Tibial artery (tissue), 4 donors: ENCODE results near the gene DEAF1.
A peak's percentile ranks its signal among the peaks of the same experiment; 100 is the strongest.

Experiments
- DNase-seq, 2 donors: peaks; one replicate each; pipeline ENCODE4 v3.0.0-alpha.2; 2019
- H3K27ac ChIP-seq, 2 donors: fragments of 200-600 bp; sonication (generic) in 1 of 2; 1 replicate in 1 of 2; 2 replicates in 1 of 2; pipeline ENCODE4 v1.5.1; 2018 to 2019; ENCODE audit warnings: mild to moderate bottlenecking in 1 of 2
- H3K27me3 ChIP-seq, 2 donors: fragments of 200-600 bp; sonication (generic) in 1 of 2; one replicate each; pipeline versions ENCODE4 v1.5.1 to v1.6.0; 2016 to 2019
- H3K36me3 ChIP-seq, 3 donors: fragments of 200-600 bp; sonication (generic) in 2 of 3; one replicate each; pipeline ENCODE4 v1.5.1; 2016 to 2019; ENCODE audit warnings: mild to moderate bottlenecking in 2 of 3
- H3K4me1 ChIP-seq, 4 donors: fragments of 200-600 bp; sonication (generic) in 2 of 4; 1 replicate in 3 of 4; 2 replicates in 1 of 4; pipeline ENCODE4 v1.5.1; 2016 to 2019
- H3K4me3 ChIP-seq, 2 donors: fragments of 200-600 bp; sonication (generic) in 1 of 2; 1 replicate in 1 of 2; 2 replicates in 1 of 2; pipeline ENCODE4 v1.5.1; 2018 to 2019; ENCODE audit warnings: mild to moderate bottlenecking in 2 of 2
- H3K9me3 ChIP-seq, 3 donors: fragments of 200-600 bp; sonication (generic) in 1 of 3; one replicate each; pipeline ENCODE4 v1.5.1; 2016 to 2019
- intact Hi-C: fragments of 100-400 bp; cut with DNase I; formaldehyde crosslinking; loops from one replicate; pipeline ENCODE4 v1.15.0; 2023; ENCODE audit warnings: low total_unique reads
- TF ChIP-seq, protein P1 (sequence below), 2 experiments: fragments of 200-600 bp in 1 of 2; fragments of 450-650 bp in 1 of 2; IDR thresholded peaks; one replicate each; pipeline ENCODE4 v1.5.1; 2017 to 2019; ENCODE audit warnings: antibody characterized with exemption in 2 of 2, mild to moderate bottlenecking in 1 of 2, moderate library complexity in 1 of 2

The DEAF1 gene

DNA sequence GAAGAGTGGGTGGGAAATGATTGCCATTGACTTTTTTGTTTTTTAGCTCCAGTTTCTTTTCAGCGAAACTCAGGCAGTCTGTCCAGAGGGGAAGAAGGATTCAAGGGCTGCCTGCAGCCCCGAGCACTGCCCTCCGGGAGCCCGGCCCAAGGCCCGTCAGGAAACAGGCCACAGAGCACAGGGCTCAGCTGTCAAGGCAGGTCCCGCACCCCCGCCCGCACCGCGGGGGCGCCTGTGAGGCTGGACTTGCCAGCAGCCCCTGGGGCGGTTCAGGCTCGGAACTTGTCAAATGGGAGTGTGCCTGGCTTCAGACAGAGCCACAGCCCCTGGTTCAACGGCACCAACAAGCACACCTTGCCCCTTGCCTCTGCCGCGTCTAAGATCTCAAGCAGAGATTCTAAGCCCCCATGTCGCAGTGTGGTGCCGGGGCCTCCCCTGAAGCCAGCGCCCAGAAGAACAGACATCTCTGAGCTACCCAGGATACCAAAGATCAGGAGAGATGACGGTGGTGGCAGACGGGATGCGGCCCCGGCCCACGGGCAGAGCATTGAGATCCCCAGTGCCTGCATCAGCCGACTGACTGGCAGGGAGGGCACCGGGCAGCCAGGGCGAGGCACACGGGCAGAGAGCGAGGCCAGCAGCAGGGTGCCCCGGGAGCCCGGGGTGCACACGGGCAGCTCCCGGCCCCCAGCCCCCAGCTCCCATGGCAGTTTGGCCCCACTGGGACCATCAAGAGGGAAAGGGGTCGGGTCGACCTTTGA lies 87.8 kb downstream of the DEAF1 start:
- Histone ChIP-seq H3K4me1 (peaks cover 0 to 4% (median 0%) of the 10 kb centered on the region in 4 donors), H3K27ac (no peak overlapping the region), H3K9me3 (no peaks in the 10 kb centered on the region), H3K27me3 (no peaks in the 10 kb centered on the region), H3K4me3 (no peak overlapping the region), H3K36me3 (peaks cover 87 to 100% (median 98%) of the 10 kb centered on the region in 3 donors)
- TF ChIP-seq, protein P1, sequence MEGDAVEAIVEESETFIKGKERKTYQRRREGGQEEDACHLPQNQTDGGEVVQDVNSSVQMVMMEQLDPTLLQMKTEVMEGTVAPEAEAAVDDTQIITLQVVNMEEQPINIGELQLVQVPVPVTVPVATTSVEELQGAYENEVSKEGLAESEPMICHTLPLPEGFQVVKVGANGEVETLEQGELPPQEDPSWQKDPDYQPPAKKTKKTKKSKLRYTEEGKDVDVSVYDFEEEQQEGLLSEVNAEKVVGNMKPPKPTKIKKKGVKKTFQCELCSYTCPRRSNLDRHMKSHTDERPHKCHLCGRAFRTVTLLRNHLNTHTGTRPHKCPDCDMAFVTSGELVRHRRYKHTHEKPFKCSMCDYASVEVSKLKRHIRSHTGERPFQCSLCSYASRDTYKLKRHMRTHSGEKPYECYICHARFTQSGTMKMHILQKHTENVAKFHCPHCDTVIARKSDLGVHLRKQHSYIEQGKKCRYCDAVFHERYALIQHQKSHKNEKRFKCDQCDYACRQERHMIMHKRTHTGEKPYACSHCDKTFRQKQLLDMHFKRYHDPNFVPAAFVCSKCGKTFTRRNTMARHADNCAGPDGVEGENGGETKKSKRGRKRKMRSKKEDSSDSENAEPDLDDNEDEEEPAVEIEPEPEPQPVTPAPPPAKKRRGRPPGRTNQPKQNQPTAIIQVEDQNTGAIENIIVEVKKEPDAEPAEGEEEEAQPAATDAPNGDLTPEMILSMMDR (IDR thresholded peaks at IDR 0.05) = no peak
- DNase-seq = peak in 1 of 2 donors; percentile 60
- intact Hi-C loops = no loop called here

DNA sequence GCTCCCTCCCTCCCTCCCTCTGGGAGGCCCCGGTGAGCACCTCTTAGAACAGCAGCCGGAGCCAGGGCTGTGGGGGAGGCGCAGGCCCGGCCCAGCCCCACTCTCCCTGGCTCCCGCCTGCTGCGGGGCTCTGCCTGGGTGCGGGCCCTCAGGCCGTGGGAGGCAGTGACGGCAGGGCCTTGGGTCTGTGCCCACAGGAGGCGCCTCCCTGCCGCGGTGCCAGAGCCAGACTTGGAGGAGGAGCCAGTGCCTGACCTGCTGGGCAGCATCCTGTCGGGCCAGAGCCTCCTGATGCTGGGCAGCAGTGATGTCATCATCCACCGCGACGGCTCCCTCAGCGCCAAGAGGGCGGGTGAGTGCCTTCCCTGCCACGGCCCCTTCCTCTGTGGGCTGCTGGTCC lies 88.8 kb downstream of the DEAF1 start:
- Histone ChIP-seq H3K27ac (no peak overlapping the region), H3K36me3 (peaks cover 87 to 100% (median 98%) of the 10 kb centered on the region in 3 donors), H3K4me3 (no peak overlapping the region), H3K27me3 (no peaks in the 10 kb centered on the region), H3K4me1 (peaks cover 0 to 4% (median 0%) of the 10 kb centered on the region in 4 donors), H3K9me3 (no peaks in the 10 kb centered on the region)
- no peak for DNase-seq
- TF ChIP-seq, protein P1 (IDR thresholded peaks at IDR 0.05) = no peak
- intact Hi-C loops = no loop called here

DNA sequence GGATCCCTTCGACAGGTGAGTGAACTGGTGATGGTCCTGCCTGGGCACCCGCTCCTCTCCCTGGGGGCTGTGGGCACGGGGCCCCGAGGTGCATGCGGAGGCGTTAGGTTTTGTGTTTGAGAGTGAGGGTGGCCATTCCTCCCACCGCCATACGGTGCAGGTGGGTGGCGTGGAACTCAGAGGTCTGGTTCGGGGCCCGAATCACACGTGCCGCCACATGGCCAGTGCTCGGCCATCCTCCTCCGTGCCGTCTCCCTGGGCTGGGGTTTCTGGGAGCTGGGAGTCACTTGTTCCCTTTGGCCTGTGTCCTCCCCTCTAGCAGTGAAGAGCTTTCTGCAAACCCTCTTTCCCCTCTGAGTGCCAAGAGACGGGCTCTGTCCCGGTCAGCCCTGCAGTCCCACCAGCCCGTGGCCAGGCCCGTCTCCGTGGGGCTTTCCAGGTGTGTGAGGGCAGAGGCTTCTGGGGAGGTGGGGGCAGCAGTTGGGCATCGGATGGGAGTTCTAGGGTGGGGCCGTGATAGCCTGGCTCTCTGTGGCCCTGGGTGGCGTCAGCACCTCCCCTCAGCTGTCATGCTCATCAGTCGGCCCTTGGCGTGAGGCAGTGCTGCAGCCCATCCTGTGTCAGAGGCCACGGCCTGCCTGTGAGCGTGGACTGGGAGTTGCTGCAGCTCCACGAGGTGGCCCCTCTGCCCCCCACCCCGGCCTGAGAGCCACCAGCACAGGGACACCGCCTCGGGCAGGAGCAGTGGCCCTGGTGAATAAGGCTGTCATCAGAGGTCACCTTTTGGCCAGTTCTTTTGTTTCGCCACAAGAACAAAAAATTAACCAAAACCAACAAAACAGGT lies 89.5 kb downstream of the DEAF1 start:
- Histone ChIP-seq H3K36me3 (peaks cover 87 to 100% (median 98%) of the 10 kb centered on the region in 3 donors), H3K27ac (no peak overlapping the region), H3K27me3 (no peaks in the 10 kb centered on the region), H3K4me3 (no peak overlapping the region), H3K4me1 (peaks cover 0 to 4% (median 0%) of the 10 kb centered on the region in 4 donors), H3K9me3 (no peaks in the 10 kb centered on the region)
- TF ChIP-seq, protein P1 (IDR thresholded peaks at IDR 0.05) = no peak
- DNase-seq = no peak
- intact Hi-C loops = no loop called here

DNA sequence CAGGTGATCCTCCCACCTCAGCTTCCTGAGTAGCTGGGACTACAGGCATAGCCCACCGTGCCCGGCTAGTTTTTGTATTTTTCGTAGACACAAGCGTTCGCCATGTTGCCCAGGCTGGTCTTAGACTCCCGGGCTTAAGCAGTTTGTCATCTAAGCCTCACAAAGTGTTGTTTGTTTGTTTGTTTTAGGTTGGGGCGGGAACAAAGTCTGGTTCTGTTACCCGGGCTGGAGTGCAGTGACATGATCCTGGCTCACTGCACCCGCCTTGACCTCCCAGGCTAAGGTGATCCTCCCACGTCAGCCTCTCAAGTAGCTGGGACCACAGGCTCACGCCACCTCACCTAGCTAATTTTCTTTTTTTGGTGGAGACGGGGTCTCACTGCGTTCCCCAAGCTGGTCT lies 91.9 kb downstream of the DEAF1 start:
- H3K27ac ChIP-seq = no peak overlapping the region
- no peak for DNase-seq
- H3K4me1 ChIP-seq = peaks cover 0 to 4% (median 0%) of the 10 kb centered on the region in 4 donors
- no peaks in the 10 kb centered on the region for H3K9me3 ChIP-seq
- H3K36me3 ChIP-seq = peaks cover 87 to 100% (median 94%) of the 10 kb centered on the region in 3 donors
- TF ChIP-seq, protein P1 (IDR thresholded peaks at IDR 0.05) = no peak
- no peak overlapping the region for H3K4me3 ChIP-seq
- intact Hi-C loops = no loop called here
- no peaks in the 10 kb centered on the region for H3K27me3 ChIP-seq

DNA sequence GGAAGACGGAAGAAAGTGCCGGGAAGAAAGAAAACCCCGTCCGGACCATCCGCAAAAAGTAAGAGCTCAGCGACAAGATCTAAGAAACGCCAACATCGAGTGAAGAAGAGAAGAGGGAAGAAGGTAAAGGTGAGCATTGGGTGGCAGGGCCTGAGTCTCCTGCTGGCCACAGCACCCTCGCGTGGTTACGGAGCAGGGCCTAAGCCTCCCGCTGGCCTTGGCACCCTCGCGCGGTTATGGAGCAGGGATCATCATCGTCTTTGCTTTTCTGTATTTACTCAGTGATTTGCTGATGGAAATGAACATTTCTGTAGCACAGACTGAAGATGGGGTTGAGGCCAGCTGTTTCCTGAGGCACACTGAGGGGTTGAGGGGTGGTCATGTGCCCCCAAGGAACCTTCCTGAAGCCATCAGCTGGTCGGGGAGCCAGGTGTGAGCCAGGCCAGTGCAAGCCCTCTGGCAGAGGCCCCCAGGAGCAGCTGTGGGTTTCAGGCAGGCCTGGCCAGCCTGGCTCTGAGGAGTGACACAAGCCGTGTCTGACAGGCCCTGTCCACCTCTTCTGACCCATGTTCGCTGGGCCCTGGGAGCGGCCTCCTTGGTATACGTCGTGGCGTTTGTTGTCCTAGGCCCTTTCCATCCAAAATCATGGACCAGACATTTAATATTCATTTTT lies 93.3 kb downstream of the DEAF1 start:
- no peak for DNase-seq
- intact Hi-C loops = no loop called here
- H3K4me3 ChIP-seq = no peak overlapping the region
- H3K36me3 ChIP-seq = peaks cover 84 to 100% (median 94%) of the 10 kb centered on the region in 3 donors
- peaks cover 0 to 4% (median 0%) of the 10 kb centered on the region in 4 donors for H3K4me1 ChIP-seq
- H3K27ac ChIP-seq = no peak overlapping the region
- TF ChIP-seq, protein P1 (IDR thresholded peaks at IDR 0.05) = no peak
- H3K9me3 ChIP-seq = no peaks in the 10 kb centered on the region
- no peaks in the 10 kb centered on the region for H3K27me3 ChIP-seq
